Activated CD4-positive, alpha-beta T cell treated with anti-CD3 and anti-CD28 coated beads for 48 hours (primary cell): ENCODE data around the gene ATP11A.
"Not testable (repeated sequence)": the region's sequence is repeated elsewhere in the genome, so short reads cannot be mapped to it uniquely, and the experiment has no call there.

Source experiments
- DNase-seq: peaks from one replicate; pipeline ENCODE4 v3.0.0-alpha.2; 2020

Gene ATP11A

DNA sequence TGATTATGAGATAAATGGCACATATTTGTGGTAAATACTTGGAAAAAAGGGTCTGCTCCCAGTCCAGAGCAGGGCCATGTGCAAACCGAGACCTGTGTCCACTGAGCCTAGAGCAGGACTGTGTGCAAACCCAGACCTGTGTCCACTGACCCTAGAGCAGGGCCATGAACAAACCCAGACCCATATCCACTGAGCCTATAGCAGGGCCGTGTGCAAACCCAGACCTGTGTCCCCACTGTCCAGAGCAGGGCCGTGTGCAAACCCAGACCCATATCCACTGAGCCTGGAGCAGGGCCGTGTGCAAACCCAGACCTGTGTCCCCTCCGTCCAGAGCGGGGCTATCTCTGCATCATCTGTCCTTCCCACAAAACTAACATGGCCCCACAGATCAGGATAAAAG lies 136.0 kb downstream of the ATP11A start:
- DNase-seq, result no peak

DNA sequence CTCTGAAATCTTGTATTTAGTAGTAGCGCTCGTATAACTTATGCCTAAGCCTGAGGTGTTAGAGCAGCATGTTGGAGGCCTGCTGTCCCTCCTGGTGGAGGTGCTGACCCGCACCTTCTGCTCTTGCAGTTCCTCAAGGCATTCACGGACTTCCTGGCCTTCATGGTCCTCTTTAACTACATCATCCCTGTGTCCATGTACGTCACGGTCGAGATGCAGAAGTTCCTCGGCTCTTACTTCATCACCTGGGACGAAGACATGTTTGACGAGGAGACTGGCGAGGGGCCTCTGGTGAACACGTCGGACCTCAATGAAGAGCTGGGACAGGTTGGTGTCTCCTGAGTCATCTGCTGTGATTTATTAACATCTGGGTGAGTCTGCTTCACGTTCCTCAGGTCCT lies 136.7 kb downstream of the ATP11A start:
- no peak for DNase-seq

DNA sequence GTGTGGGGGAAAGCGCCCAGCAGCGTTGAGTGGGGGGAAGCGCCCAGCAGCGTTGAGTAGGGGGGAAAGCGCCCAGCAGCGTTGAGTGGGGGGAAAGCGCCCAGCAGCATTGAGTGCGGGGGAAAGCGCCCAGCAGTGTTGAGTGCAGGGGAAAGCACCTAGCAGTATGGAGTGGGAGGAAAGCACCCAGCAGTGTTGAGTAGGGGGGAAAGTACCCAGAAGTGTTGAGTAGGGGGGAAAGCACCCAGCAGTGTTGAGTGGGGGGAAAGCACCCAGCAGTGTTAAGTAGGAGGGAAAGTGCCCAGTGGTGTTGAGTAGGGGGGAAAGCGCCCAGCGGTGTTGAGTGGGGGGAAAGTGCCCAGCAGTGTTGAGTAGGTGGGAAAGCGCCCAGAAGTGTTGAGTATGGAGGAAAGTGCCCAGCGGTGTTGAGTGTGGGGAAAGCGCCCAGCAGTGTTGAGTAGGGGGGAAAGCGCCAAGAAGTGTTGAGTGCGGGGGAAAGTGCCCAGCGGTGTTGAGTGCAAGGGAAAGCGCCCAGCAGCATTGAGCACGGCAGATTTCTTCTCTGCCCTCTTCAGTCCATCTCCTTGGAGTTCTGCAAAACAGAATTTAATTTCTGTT lies 138.4 kb downstream of the ATP11A start:
- no peak for DNase-seq

DNA sequence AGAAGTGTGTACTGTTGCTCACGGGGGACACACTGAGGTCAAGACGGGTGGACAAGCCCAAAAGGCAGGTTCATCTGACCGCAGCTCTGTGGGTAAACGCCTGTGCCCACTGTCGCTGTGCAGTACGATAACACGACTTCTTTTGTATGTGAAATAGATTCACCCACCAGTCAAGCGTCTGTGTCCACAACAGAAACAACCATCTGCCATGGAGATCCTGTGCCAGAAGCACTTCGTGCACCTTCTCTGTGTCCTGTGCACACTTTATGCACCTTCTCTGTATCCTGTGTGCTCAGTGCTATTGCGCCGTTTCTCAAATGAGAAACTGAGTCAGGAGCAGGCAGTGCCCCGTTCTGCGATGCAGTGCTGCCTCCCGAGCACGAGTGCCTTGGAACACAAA lies 138.9 kb downstream of the ATP11A start:
- no peak for DNase-seq

DNA sequence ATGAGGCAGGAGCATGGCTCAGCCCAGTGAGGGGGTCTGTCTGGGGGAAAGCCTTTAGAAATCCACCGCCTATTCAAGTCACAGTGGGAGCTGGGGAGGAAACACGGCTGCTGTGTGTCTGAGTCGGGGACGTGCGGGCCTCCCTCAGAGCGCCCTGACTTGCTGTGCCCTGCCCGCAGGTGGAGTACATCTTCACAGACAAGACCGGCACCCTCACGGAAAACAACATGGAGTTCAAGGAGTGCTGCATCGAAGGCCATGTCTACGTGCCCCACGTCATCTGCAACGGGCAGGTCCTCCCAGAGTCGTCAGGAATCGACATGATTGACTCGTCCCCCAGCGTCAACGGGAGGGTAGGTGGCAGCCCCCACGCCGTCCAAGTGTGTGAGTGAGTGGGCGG lies 141.4 kb downstream of the ATP11A start:
- DNase-seq, result no peak

DNA sequence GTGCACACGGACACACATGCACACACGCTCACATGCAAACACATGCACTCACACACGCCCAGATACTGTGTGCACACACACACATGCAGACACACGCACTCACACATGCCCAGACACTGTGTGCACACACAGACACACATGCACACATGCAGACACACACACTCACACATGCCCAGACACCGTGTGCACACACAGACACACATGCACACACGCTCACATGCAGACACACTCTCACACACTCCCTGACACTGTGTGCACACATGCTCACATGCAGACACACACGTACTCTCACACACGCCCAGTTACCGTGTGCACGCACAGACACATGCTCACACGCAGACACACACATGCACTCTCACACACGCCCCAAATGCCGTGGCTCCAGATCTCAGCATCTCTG lies 142.0 kb downstream of the ATP11A start:
- DNase-seq, result no peak

DNA sequence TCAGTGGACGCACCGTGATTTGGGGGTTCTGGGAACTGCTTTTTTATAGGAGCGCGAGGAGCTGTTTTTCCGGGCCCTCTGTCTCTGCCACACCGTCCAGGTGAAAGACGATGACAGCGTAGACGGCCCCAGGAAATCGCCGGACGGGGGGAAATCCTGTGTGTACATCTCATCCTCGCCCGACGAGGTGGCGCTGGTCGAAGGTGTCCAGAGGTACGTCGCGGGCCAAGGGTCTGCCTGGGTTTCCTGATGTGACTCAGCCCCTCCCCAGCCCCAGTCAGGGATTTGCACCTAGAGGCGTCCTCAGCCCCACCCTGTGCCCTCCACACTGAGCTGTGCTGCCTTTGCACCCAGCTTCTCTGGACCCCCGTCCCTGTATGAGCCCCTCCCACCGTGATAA lies 143.0 kb downstream of the ATP11A start:
- DNase-seq, result no peak

DNA sequence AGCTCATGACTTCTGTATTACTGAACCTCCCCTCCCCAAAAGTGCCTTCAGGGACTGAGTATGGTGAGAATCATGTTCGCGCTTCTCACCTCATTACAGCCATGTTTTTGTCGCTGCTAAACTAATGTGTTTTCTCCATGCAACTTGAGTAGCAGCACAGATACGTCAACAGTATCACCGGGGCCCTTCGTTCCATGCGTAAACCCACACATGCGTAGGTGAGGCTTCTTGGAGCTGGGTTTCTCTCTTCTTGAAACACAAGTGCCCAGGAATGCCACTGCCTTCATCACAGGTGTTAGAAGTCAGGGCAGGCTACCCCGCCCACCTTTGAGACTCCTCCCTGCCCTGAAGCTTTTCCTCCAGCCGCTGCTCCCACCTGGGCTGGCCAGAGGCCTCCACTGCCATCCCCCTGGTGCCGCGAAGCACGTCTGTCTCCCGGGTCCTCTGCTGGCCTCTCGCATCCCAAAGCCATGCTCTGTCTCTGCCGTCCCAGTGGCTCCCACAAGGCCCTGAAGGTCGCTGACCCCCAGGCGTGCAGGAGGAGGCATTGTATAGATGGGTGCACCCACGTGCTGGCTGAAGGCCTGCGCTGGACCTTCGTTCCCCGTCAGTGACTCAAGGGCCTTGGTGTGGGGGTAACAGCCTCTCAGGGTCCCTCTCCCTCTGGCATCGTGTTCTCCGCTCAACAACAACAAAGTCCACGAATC lies 143.9 kb downstream of the ATP11A start:
- DNase-seq, result no peak

DNA sequence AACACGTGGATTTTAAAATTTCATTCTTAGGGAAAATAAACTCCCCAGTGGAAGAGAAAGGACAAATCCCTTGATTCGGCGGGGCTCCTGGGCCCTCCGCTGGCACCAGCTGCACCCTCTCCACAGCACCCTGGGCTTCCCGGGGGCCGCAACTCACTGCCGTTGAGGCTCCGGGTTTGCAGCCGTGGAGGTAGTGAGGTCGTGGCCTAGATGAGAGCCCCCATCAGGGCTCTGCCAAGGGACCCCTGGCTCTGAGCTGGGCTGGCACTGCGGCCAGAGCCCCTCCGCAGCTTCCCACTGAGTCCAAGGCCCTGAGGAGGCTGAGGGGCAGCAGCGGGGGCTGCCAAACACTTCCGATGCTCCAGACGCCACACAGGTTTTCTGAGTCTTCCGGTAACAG lies 145.5 kb downstream of the ATP11A start:
- no peak for DNase-seq

DNA sequence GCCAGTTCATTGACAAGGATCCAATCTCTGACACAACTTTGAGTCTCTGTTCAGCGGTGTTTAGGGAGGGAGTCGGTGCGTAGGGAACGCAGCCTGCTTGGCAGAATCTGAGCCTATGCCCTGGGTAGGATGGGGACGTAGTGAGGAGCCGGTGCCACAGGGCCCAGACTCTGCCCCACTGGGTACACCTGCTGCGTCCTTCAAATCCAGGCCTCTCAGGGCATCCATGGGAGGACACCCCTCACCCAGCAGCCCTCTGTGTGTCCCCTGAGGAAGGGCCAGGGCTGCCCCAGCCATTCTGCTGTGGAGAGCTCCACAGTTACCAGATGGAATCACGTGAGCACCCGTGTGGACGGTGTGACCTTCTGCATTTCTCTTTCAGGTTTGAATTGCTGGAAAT lies 146.0 kb downstream of the ATP11A start:
- no peak for DNase-seq

DNA sequence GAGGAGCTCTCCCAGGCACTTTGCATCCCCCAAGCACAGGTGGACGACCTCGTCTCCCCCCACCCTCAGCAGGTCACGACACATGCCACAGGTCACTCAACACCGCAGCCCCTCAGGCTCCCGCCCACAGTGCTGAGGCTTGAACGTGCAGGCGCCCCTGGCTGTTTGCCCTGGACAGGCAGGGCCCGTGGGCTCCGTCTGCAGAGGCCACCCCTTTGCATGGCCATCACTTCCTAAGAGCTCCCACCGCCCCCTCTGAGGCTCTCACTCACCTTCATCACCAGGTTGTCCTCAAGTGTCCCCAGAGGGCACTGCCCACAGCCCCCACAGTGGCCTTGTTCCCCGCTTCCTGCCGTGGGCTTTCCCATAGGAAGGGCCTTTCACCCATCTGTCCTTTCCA lies 147.1 kb downstream of the ATP11A start:
- no peak for DNase-seq

DNA sequence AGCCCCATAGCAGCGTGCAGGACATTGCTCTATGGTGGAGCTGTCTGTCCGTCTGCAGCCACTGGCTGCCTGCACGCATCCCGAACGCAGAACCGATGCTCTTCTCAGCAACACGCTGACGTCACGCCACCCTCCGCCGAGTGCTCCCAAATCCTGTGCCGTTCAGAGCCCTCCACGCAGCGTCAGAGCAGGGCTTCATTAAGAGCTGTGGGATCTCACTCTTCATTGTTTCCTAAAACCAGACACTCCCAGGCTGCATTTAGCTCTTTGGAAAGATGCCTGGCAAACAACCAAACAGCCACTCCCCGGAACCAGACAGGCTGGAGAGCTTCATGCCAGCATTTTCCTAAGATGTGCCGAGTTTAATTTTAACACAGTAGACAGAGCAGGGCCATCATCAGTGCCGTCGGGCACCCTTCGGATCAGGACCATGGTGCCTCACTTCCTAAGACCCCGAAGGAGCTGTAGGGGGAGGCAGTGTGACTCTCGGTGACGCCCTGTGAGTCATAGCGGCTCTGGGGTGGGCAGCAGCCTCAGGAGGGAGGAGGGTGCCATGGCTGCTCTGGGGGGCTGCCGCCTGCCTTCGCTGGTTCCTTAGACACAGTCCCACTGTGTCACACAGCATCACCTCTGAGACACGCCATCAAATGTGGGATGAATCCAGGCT lies 147.7 kb downstream of the ATP11A start:
- no peak for DNase-seq

DNA sequence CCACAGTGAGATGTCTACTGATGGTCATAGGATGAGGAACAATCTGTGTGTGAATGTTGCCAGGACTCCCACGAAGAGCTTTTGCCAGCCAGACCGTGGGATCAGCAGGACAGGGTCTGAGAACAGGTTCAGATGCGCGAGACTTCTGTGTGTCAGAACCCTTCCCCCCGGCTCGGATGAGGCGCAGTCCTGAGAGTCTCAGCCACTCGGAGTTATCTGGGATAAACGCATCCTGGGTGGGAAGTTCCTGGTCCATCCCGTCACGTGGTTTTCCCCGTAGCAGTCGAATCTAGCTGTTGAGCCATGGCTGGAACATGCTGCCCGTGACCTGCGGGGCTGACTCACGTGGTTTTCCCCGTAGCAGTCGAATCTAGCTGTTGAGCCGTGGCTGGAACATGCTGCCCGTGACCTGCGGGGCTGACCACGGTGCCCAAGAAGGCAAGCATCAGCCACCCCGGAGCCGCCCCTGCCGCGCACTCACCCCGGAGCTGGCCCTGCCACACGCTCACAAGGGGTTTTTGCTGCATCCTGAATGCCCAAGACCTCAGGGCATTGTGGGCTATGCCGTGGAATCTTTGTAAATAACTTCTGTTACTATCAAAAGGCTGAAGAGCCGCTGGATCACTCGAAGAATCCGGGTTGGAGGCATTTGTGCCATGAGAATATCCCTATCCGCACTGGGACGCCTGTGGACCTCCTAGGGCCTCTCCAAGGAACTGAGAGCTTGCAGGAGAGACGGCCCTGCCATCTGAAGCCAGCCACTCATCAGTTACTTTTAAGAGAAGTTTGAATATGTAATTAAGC lies 148.4 kb downstream of the ATP11A start:
- no peak for DNase-seq

DNA sequence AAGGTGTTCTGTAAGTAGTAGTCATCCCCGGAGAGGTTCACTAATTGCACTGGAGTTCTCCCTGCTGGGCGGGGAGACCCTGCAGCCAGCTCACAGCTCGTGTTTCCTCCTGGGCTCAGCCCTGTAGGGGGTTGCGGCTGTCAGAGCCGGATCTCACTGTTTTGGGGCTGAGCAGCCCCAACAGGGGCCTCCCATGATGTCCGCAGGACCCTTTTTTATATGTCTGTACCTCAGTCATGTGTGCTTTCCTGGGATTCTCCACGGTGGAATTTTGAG lies 148.9 kb downstream of the ATP11A start:
- no peak for DNase-seq

DNA sequence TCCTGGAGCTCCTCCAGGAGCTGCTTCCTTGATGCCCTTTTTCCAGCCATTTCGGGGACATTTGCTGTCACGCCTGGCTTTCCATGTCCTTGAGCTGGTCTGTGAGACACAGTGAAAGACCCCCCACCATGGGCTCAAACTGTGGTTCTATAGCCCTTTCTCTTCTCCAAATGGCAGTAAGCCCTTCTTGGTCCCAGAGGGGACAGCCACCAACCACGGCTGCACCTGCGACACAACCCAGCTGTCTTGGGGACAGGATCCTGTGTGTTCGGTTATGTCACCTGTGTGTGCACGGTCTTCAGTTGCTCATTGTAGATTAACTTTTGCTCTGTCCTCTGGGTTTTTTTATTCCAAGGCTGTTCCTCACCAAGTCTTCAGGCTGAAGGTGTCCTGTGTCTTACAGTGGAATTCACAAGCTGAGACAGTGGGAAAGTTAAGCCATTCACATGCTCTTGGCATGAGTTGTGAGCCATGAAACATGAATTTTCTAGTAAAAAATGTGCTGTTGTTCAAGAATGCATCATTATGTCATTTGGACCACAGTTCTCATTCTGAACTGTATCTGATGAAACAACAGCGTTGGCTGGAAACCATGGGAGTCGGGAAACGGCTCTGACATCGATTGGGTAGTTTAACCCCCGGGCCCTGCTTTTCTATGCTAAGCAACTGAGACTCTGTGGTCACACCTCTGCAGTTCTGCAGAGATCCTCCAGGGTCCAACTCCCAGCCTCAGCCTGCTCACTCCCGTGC lies 149.7 kb downstream of the ATP11A start:
- DNase-seq, result no peak

DNA sequence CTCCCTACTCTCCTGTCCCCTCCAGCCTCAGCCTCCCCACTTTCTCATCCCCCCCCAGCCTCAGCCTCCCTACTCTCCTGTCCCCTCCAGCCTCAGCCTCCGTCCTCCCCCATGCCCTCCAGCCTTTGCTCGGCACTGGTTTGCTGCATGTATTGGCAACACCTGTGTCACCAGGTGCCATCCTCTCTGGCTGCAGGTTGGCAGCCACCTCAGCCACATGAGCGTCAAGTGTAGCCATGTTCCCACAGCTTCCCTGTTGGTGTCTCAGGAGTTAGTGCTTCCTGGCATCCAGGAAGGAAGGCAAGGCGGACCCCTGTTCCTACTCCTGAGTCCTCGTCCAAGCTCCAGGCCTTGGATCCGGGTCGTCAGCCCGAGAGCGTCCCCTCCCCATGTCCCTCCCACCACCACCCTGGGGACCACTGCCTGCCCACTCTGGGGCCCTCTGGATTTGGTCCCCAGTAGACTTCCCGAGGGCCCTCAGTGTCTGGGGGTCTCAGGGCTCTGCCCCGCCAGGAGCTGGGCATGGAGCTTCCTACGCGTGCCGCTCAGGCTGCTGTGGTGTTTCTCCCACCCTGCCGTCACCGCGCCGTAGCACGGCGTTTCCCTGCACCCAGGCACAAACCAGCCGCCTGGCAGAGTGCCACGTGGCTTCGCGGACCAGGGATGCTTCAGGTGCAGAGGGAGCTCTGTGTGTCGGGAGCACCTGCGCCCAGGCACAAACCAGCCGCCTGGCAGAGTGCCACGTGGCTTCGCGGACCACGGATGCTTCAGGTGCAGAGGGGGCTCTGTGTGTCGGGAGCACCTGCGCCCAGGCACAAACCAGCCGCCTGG lies 150.8 kb downstream of the ATP11A start:
- no peak for DNase-seq

DNA sequence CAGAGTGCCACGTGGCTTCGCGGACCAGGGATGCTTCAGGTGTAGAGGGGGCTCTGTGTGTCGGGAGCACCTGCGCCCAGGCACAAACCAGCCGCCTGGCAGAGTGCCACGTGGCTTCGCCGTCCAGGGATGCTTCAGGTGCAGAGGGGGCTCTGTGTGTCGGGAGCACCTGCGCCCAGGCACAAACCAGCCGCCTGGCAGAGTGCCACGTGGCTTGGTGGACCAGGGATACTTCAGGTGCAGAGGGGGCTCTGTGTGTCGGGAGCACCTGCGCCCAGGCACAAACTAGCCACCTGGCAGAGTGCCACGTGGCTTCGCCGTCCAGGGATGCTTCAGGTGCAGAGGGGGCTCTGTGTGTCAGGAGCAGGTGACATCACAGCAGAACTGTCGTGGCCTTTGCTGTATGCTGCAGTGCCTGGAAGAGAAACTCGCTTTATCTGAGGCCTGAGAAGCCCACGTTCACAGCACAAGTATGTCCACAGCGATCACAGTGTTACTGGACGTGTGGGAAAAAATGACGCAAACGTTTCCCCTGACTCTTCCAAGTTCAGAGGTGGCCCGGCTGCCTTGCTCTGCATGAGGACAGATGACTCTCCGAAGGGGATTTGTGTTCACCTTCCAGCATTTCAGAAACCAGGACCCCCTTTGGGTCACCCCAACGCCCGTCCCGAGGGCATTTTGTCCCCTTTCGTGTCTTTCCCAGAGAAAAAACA lies 151.6 kb downstream of the ATP11A start:
- DNase-seq, result not testable (repeated sequence)

DNA sequence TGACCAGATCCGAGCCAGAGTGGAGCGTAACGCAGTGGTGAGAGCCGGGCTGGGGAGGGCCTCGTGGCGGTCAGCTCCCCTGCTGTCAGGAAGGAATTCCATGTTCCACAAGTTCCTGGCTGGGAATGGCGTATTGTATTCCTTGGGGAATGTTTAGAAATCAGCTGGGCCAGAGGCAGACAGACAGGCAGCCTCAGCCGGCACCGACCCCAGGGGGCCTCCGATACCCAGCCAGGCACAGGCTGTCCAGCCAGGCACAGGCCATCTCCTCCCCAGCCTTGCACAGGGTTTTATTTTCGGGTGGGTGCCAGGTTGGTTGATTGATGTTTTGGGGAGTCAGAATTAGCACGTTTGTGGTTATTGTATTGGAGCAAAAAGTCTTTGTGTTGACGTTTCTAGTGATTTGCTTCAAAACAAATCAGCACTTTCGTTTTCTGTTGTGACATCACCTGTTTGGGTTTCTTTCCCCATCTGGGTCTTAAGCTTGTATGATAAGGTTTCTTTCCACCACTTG lies 152.6 kb downstream of the ATP11A start:
- DNase-seq, result no peak

DNA sequence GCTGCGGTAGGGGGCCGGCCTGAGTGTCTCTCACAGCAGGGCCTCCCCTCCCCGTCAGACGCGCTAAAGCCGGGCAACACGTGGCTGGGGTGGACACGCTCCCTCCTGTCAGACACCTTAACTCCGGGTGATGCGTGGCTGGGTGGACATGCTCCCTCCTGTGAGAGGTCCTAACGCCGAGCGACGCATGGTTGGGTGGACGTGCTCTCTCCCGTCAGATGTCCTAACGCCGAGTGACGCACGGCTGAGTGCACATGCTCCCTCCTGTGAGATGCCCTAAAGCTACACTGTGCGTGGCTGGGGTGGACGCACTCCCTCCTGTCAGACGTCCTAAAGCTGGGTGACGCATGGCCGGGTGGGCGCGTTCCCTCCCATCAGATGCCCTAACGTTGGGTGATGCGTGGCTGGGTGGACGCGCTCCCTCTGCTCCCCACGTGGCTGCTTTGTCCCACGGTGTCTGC lies 153.1 kb downstream of the ATP11A start:
- DNase-seq, result no peak

DNA sequence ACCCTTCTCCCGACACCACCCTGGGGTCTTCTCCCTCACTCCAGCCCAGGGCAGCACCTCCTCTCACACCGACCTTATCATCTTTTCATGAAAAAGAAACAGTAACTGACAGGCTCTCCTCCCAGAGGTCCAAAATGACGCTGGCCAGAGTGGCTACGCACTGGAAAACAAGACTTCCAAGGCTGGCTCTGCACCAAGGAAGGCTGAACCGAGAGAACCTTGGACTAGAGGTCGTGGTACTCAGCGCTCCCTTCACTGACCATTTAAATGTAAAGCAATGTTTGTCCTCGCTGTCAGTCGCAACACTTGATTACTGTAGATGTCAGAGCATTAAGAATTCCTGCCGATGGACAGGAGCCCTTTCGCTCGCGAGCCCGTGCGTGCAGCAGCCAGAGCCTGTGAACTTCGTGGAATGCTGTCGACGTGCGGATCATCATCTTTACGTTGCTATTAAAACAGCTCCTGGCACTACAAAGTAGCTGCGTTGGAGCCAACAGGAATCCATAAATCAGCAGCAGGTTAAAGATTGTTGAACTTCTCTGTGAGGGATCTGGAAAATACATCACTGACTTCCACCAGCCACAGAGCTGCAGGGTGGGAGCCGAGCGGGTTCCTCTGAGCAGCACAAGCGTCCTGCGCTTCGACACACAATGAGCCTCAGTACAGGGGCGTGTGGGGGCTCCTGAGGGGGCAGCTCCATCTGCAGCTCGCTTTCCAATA lies 153.7 kb downstream of the ATP11A start:
- DNase-seq, result no peak
